T-cell (primary cell): Measurements from ENCODE around the gene MTARC2. TPM values are rescaled to one million over a fixed set of nuclear protein-coding genes. Genes with fewer than 3 reads are reported as not detected.

Experiments
- ATAC-seq, 4 experiments: fragments of 200-7000 bp in 3 of 4; fragments of 150-1000 bp in 1 of 4; cut with Tn5 transposase; replicated peaks in 1 of 4; 1 replicate in 3 of 4; 2 replicates in 1 of 4; pipeline ENCODE4 v1.10.0; 2021; ENCODE audit warnings: moderate library complexity in 3 of 4, mild to moderate bottlenecking in 2 of 4, moderate number of reproducible peaks in 1 of 4
- CTCF ChIA-PET, 2 donors: fragments of 300-600 bp; sonication (Branson Sonifier 250); formaldehyde crosslinking; loops; one replicate each; lab custom pipeline; 2022; ENCODE audit warnings: antibody characterized with exemption in 2 of 2; lab: Charles Lee
- POLR2A ChIA-PET, 2 donors: fragments of 300-600 bp; sonication (Branson Sonifier 250); formaldehyde crosslinking; loops; one replicate each; lab custom pipeline; 2022; ENCODE audit warnings: antibody characterized with exemption in 2 of 2; lab: Charles Lee
- DNase-seq, 35 experiments: peaks; one replicate each; pipeline versions ENCODE4 v3.0.0 to v3.0.0-alpha.2; 2013 to 2023
- H3K27ac ChIP-seq: one replicate; pipeline ENCODE4 v1.5.1; 2013; ENCODE audit warnings: low read length
- H3K27me3 ChIP-seq, 2 experiments: replicated peaks in 1 of 2; 1 replicate in 1 of 2; 2 replicates in 1 of 2; pipeline versions ENCODE4 v1.6.1 to v1.7.0; 2013; ENCODE audit warnings: low read length in 1 of 2, mixed read lengths in 1 of 2; ENCODE audit not compliant: control insufficient read depth in 2 of 2, insufficient read depth in 2 of 2; ENCODE audit errors: extremely low read depth in 1 of 2
- H3K36me3 ChIP-seq, 2 donors: 1 replicate in 1 of 2; 2 replicates in 1 of 2; pipeline versions ENCODE4 v1.6.1 to v1.7.0; 2013; ENCODE audit warnings: low read length in 1 of 2; ENCODE audit not compliant: control insufficient read depth in 2 of 2, insufficient read depth in 1 of 2; ENCODE audit errors: extremely low read depth in 1 of 2
- H3K4me1 ChIP-seq, 2 experiments: 1 replicate in 1 of 2; 2 replicates in 1 of 2; pipeline versions ENCODE4 v1.6.1 to v1.7.0; 2013; ENCODE audit warnings: low read length in 2 of 2, mixed read lengths in 1 of 2; ENCODE audit not compliant: insufficient read depth in 2 of 2, control insufficient read depth in 1 of 2; ENCODE audit errors: extremely low read depth in 1 of 2
- H3K4me3 ChIP-seq, 2 donors: 1 replicate in 1 of 2; 2 replicates in 1 of 2; pipeline versions ENCODE4 v1.5.1 to v1.7.0; 2013; ENCODE audit warnings: mild to moderate bottlenecking in 2 of 2, low read length in 1 of 2, moderate library complexity in 1 of 2; ENCODE audit not compliant: control insufficient read depth in 1 of 2; ENCODE audit errors: extremely low read depth in 1 of 2
- H3K9me3 ChIP-seq: 2 replicates; pipeline ENCODE4 v1.7.0; 2013
- H3K27ac Mint-ChIP-seq, 2 donors: one replicate each; pipeline ENCODE4 v1.8.0; 2020 to 2021; ENCODE audit warnings: mild to moderate bottlenecking in 2 of 2, mixed read lengths in 2 of 2
- H3K27me3 Mint-ChIP-seq, 2 donors: one replicate each; pipeline ENCODE4 v1.8.0; 2021 to 2022; ENCODE audit warnings: mixed read lengths in 2 of 2
- H3K36me3 Mint-ChIP-seq: one replicate; pipeline ENCODE4 v1.8.0; 2021; ENCODE audit warnings: mixed read lengths
- H3K4me1 Mint-ChIP-seq, 3 donors: one replicate each; pipeline ENCODE4 v1.8.0; 2020 to 2022; ENCODE audit warnings: mixed read lengths in 3 of 3, mild to moderate bottlenecking in 1 of 3
- H3K4me3 Mint-ChIP-seq, 3 donors: one replicate each; pipeline ENCODE4 v1.8.0; 2020 to 2022; ENCODE audit warnings: mild to moderate bottlenecking in 3 of 3, mixed read lengths in 3 of 3, moderate library complexity in 3 of 3
- H3K9me3 Mint-ChIP-seq, 3 donors: one replicate each; pipeline ENCODE4 v1.8.0; 2020 to 2022; ENCODE audit warnings: mixed read lengths in 3 of 3
- WGBS: methylation state at CpG from one replicate; pipeline ENCODE4 v1.1.5; 2013; ENCODE audit warnings: missing lambda C conversion rate; ENCODE audit not compliant: insufficient coverage; 5-methylcytosine and 5-hydroxymethylcytosine counted together
- total RNA-seq, 35 experiments: library from RNA in 6 of 35; stranded (reverse) in 6 of 35; fragments of 120-200 nt in 1 of 35; gene quantifications; one replicate each; pipeline versions ENCODE4 v1.2.1 to v1.2.4 and lab custom pipeline; 2013 to 2026

Gene MTARC2
- total RNA-seq, 5 donors from 2014 or later (not counting 1 experiment from before 2014, with no cell fraction given), result 0.33 to 0.47 (median 0.41) TPM; not detected in 2

GRCh38 chr1:220787069-220787619 lies 39.0 kb downstream of the MTARC2 start:
- no peaks in the 10 kb centered on the region for H3K9me3 Mint-ChIP-seq
- POLR2A ChIA-PET, result no interaction called here
- Histone ChIP-seq H3K9me3 (no peaks in the 10 kb centered on the region), H3K4me3 (peak overlapping the region in 1 of 2 donors; percentile 32), H3K4me1 (peaks cover 0 to 4% of the 10 kb centered on the region in 2 experiments), H3K36me3 (no peaks in the 10 kb centered on the region), H3K27me3 (peaks cover 6 to 33% of the 10 kb centered on the region in 2 experiments), H3K27ac (no peak overlapping the region)
- H3K27me3 Mint-ChIP-seq, result peaks cover 32 to 55% of the 10 kb centered on the region in 2 donors
- WGBS, result 14% methylated on average over 27 of the region's 32 CpGs
- no peaks in the 10 kb centered on the region for H3K36me3 Mint-ChIP-seq
- DNase-seq (no peak), ATAC-seq (peak in 2 of 4 experiments; percentile 13 to 19)
- CTCF ChIA-PET, result no interaction called here
- no peak overlapping the region for H3K27ac Mint-ChIP-seq
- H3K4me1 Mint-ChIP-seq, result peaks cover 0 to 3% (median 0%) of the 10 kb centered on the region in 3 donors
- peak overlapping the region in 2 of 3 donors; percentile 14 to 41 for H3K4me3 Mint-ChIP-seq

- no peak overlapping the region for H3K4me3 Mint-ChIP-seq
- H3K4me1 Mint-ChIP-seq, result peaks cover 0 to 3% (median 0%) of the 10 kb centered on the region in 3 donors
- no peaks in the 10 kb centered on the region for H3K36me3 Mint-ChIP-seq
- H3K27me3 Mint-ChIP-seq, result peaks cover 27 to 47% of the 10 kb centered on the region in 2 donors
- CTCF ChIA-PET, result interaction anchor here in 1 of 2 donors (0.7 kb wide), 1 partner anchor 31 kb away, joined by 4 read pairs; no protein-coding TSS in a partner anchor
- no peaks in the 10 kb centered on the region for H3K9me3 ChIP-seq
- no peaks in the 10 kb centered on the region for H3K36me3 ChIP-seq
- H3K27ac ChIP-seq, result no peak overlapping the region
- H3K9me3 Mint-ChIP-seq, result no peaks in the 10 kb centered on the region
- DNase-seq (no peak), ATAC-seq (no peak)
- no peak overlapping the region for H3K27ac Mint-ChIP-seq
- H3K27me3 ChIP-seq, result peaks cover 6 to 33% of the 10 kb centered on the region in 2 experiments
- 68% methylated on average over 5 of the region's 7 CpGs for whole genome bisulfite sequencing
- H3K4me3 ChIP-seq, result no peak overlapping the region
- POLR2A ChIA-PET, result no interaction called here
- H3K4me1 ChIP-seq, result peaks cover 0 to 4% of the 10 kb centered on the region in 2 experiments
Observed at GRCh38 chr1:220788900-220789299, 40.8 kb downstream of the MTARC2 start.

GRCh38 chr1:220789532-220790147 lies 41.5 kb downstream of the MTARC2 start:
- Histone ChIP-seq H3K9me3 (no peaks in the 10 kb centered on the region), H3K27me3 (peaks cover 6 to 33% of the 10 kb centered on the region in 2 experiments), H3K4me1 (peaks cover 0 to 4% of the 10 kb centered on the region in 2 experiments), H3K27ac (no peak overlapping the region), H3K4me3 (no peak overlapping the region), H3K36me3 (no peaks in the 10 kb centered on the region)
- WGBS, result no CpG with 5 or more reads among the region's 2 CpGs
- H3K9me3 Mint-ChIP-seq, result no peaks in the 10 kb centered on the region
- POLR2A ChIA-PET, result no interaction called here
- H3K27ac Mint-ChIP-seq, result no peak overlapping the region
- peaks cover 20 to 41% of the 10 kb centered on the region in 2 donors for H3K27me3 Mint-ChIP-seq
- CTCF ChIA-PET, result no interaction called here
- H3K4me3 Mint-ChIP-seq, result no peak overlapping the region
- H3K36me3 Mint-ChIP-seq, result no peaks in the 10 kb centered on the region
- H3K4me1 Mint-ChIP-seq, result peaks cover 0 to 3% (median 0%) of the 10 kb centered on the region in 3 donors
- DNase-seq (no peak), ATAC-seq (no peak)

- WGBS, result 40% methylated on average over 2 of the region's 6 CpGs
- Mint-ChIP-seq H3K9me3 (no peaks in the 10 kb centered on the region), H3K36me3 (no peaks in the 10 kb centered on the region), H3K4me3 (no peak overlapping the region), H3K4me1 (peaks cover 0 to 2% (median 0%) of the 10 kb centered on the region in 3 donors), H3K27ac (no peak overlapping the region), H3K27me3 (peaks cover 6 to 25% of the 10 kb centered on the region in 2 donors)
- Histone ChIP-seq H3K9me3 (no peaks in the 10 kb centered on the region), H3K27ac (no peak overlapping the region), H3K4me3 (no peak overlapping the region), H3K27me3 (peaks cover 0 to 21% of the 10 kb centered on the region in 2 experiments), H3K36me3 (no peaks in the 10 kb centered on the region), H3K4me1 (peaks cover 0 to 3% of the 10 kb centered on the region in 2 experiments)
- CTCF ChIA-PET, result interaction anchor here in 1 of 2 donors (1.0 kb wide), 1 partner anchor 19 kb away, joined by 3 read pairs; no protein-coding TSS in a partner anchor
- DNase-seq (no peak), ATAC-seq (peak in 1 of 4 experiments; percentile 13)
- POLR2A ChIA-PET, result no interaction called here
Observed at GRCh38 chr1:220791285-220791684, 43.2 kb downstream of the MTARC2 start.

GRCh38 chr1:220791956-220792355 lies 43.8 kb downstream of the MTARC2 start:
- Histone ChIP-seq H3K4me1 (no peaks in the 10 kb centered on the region), H3K36me3 (no peaks in the 10 kb centered on the region), H3K4me3 (no peak overlapping the region), H3K9me3 (no peaks in the 10 kb centered on the region), H3K27me3 (peaks cover 0 to 17% of the 10 kb centered on the region in 2 experiments), H3K27ac (no peak overlapping the region)
- CTCF ChIA-PET, result no interaction called here
- Mint-ChIP-seq H3K9me3 (no peaks in the 10 kb centered on the region), H3K4me3 (no peak overlapping the region), H3K27me3 (peaks cover 6 to 23% of the 10 kb centered on the region in 2 donors), H3K36me3 (no peaks in the 10 kb centered on the region), H3K4me1 (no peaks in the 10 kb centered on the region), H3K27ac (no peak overlapping the region)
- DNase-seq, result no peak
- POLR2A ChIA-PET, result no interaction called here
- 80% methylated on average over 4 of the region's 5 CpGs for WGBS
- ATAC-seq, result no peak

GRCh38 chr1:220796530-220796929 lies 48.4 kb downstream of the MTARC2 start:
- no peaks in the 10 kb centered on the region for H3K36me3 ChIP-seq
- no peaks in the 10 kb centered on the region for H3K9me3 Mint-ChIP-seq
- POLR2A ChIA-PET, result no interaction called here
- ATAC-seq (no peak), DNase-seq (no peak)
- H3K4me1 Mint-ChIP-seq, result no peaks in the 10 kb centered on the region
- H3K27ac ChIP-seq, result no peak overlapping the region
- WGBS, result 87% methylated on average over 10 of the region's 10 CpGs
- H3K4me1 ChIP-seq, result no peaks in the 10 kb centered on the region
- H3K4me3 ChIP-seq, result no peak overlapping the region
- H3K27ac Mint-ChIP-seq, result no peak overlapping the region
- no peaks in the 10 kb centered on the region for H3K36me3 Mint-ChIP-seq
- no peak overlapping the region for H3K4me3 Mint-ChIP-seq
- H3K27me3 ChIP-seq, result no peaks in the 10 kb centered on the region
- no peaks in the 10 kb centered on the region for H3K9me3 ChIP-seq
- peaks cover 5 to 8% of the 10 kb centered on the region in 2 donors for H3K27me3 Mint-ChIP-seq
- CTCF ChIA-PET, result no interaction called here
